HG03575 (cell line): ENCODE data around the gene PRODH.
"Not testable (repeated sequence)": the region's sequence is repeated elsewhere in the genome, so short reads cannot be mapped to it uniquely, and the experiment has no call there.

Source experiments
- ATAC-seq: cut with Tn5 transposase; IDR thresholded peaks from one replicate; pipeline ENCODE4 v1.9.1; 2021; ENCODE audit not compliant: unreplicated experiment, insufficient number of reproducible peaks, low FRiP score; ENCODE audit errors: extremely low read depth

Gene PRODH

DNA sequence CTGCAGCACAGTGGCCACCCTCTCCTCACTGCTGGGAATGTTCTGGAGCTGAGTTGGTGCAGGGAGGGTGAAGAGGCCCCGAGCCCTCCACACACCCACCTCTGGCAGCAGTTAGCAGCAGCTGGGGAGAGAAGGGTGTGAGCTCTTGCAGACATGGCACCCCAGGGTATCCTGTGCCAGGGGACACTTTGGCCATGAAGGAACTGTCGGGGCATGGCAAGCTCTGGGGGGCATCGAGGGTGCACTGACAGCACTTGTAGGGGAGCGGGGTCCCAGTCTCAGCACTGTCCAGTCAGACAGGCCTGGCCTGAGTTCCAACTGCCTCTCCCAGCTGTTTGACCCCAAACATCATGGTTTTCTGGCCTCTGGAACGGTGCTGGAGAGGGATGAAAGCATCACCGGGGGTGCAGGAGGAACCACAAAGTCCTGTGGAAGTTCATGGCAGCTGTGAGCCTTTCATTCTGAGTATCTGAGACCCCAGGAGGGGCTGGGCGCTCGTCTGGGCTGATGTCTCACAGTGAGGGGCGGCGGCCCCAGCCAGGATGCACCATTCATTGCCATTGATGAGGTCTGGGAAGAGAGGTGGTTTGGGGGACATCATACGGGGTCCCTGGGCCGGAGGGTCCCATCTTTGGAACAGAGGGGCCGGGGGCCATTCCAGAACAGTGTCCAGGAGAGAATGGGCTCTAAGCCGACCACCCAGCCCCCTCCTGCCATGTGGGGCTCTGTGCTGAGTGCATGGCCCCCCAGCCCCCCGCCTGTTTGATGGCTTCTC is 20.2 kb upstream of the PRODH start:
- not testable (repeated sequence) for ATAC-seq

GRCh38 chr22:18955696-18956095 is 19.6 kb upstream of the PRODH start:
- no peak for ATAC-seq

DNA sequence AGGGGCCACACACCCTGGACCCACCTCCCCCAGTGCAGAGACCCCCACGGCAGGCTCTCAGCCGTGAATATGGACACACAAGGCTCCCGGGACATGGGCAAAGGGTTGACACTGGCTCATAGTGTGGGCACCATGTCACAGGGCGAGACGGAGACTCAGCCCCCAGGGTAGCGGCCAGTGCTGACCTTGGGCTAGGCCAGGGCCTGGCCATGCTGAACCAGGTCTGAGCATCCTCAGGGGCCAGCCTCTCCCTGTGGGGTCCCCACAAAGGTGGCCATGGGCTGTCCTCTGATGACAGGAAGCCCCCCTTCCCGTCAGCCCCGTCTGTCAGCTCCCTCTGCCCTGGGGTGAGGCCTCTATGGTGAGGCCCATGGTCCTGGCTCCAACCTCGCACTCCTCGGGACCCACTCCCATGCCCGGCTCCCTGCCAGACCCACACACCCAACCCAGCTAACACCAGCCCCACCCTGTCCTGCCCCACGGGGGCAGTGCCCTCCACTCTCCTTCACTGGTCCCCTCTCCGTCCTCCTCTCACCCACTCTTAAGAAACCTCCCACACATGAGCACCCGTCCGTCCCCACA is 19.0 kb upstream of the PRODH start:
- ATAC-seq = no peak

GRCh38 chr22:18954303-18954989 is 18.4 kb upstream of the PRODH start:
- not testable (repeated sequence) for ATAC-seq

DNA sequence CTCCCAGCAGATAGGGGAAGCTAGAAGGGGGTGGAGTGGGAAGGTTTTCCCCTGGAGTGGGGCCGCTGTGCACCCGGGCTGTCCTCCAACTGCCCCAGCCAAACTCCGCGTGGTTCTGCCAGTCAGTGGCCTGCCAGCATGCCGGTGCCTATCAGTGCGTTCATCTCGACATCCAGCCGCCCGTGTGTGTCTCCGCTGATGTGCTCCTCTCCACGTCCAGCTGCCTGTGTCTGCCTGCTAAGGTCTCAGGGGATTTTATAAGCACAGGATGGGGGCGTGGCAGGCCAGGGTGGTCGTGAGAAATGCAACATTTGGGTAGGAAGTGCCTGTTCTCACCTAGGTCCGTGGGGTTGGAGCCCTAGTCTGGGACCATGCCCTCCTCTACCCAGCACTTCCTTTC is 17.0 kb upstream of the PRODH start:
- ATAC-seq = not testable (repeated sequence)

- ATAC-seq = no peak
Measured at GRCh38 chr22:18952022-18952421, 15.9 kb upstream of the PRODH start.

GRCh38 chr22:18950141-18950540 is 14.0 kb upstream of the PRODH start:
- ATAC-seq = no peak

DNA sequence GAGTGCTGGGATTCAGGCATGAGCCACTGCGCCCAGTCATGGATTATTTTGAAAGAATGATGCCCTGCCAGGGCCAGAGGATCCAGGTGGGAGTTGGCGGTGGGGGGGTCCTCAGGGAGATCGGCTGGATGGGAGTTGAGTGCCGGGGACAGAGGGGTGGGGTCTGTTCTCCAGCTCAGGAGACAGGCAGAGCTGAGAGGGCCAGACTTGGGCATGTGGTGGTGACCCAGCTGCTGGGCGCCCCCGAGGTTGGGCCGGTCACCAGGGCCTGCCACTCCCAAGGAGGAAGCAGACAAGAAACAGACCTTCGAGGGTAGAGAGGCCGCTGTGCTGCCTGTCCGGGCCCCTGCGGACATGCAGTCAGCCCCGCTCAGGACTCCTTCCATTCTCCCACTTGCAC is 11.8 kb upstream of the PRODH start:
- ATAC-seq = no peak

GRCh38 chr22:18947105-18947504 is 11.0 kb upstream of the PRODH start:
- not testable (repeated sequence) for ATAC-seq

DNA sequence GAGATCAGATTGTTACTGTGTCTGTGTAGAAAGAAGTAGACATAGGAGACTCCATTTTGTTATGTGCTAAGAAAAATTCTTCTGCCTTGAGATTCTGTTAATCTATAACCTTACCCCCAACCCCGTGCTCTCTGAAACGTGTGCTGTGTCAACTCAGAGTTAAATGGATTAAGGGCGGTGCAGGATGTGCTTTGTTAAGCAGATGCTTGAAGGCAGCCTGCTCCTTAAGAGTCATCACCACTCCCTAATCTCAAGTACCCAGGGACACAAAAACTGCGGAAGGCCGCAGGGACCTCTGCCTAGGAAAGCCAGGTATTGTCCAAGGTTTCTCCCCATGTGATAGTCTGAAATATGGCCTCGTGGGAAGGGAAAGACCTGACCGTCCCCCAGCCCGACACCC is 2.6 kb upstream of the PRODH start:
- ATAC-seq = not testable (repeated sequence)

DNA sequence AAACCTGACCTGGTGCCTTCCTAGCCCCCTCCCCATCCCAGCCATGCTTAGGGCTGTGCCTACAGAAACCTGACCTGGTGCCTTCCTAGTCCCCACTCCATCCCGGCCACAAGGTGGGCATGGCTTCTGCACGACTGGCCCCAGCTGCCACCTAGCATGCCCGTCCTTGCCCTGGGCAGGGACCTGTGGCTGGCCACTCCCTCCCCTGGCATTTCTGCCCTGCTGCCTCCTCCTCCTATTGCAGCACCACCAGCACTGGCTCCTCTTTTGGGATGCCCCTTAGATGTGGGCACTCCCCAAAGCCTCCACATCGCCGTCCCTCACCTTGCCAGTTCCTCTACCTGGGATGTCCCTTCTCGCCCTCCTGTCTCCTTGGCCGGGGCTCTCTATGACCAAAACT is 1.4 kb downstream of the PRODH start:
- ATAC-seq = not testable (repeated sequence)

GRCh38 chr22:18933914-18934313 is 2.2 kb downstream of the PRODH start:
- no peak for ATAC-seq

DNA sequence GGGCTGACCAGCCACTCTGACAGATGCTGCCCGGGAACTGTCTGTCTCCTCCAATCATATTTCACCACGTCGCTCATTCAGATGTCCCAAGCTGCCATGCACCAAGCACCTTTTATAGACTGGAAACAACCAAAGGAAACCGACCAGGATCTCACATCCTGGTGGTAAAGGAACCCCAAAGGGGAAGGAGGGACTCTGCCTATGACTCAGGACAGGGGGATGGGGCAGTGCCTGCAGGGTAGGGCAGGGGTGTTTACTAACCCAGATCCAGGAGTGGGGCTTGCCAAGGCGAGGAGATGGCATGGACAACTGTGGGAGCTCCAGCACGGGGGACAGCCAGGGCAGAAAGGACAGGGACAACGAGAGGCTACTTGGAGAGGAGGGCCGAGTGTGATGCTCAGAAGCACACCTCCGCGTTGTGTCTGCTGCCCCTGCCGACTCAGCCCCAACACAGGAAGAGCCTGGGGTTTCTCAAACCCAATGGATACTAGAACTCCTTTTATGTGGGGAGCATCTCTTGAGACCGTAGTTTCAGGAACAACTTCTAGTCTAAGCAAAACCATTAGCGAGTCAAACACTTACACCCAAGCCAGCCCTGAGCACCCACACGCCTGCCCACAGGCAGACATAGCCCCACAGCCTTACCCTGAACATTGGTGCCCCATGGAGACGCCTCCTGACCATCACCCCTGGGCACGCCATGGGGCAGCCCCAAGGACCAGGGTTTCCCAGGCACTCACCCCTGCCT is 4.0 kb downstream of the PRODH start:
- no peak for ATAC-seq

DNA sequence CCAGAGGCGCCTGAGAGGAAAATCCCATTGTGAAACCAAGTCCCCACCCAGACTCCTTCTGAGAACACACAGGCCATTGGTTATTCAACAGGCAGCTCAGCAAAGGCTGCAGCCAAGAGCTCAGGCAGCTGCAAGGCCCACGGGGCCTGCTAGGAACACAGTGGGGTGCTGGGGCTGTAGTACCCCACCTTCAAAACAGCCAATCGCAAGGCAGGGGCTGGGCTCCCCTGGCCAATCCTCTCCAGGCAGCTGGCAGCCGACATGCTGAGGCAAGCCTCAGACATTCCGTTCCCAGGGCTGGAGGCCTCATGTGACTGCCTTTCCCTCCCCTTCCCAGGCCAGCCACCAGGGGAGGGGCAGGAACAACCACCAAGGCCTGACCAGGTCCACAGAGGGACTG is 6.6 kb downstream of the PRODH start:
- no peak for ATAC-seq

- no peak for ATAC-seq
Measured at GRCh38 chr22:18927573-18927972, 8.5 kb downstream of the PRODH start.

DNA sequence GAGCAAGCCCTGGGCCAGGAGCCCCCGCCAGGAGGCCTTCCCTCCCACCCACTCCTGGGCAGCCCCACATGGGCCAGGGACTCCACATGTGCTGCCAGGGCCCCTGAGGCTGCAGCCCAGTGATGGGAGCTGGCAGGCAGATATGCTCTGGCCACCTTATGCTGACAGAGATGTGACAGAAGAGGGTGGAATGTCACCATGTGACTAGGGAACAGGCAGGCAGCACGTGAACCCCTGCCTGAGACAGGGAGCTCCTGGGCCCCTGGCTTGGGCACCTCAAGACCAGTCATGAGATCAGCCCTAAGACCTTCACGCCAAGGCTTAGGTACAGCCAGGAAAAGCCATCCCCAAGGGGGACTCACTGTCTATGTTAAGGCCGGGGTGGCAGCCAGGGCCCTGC is 9.1 kb downstream of the PRODH start:
- ATAC-seq = no peak

- ATAC-seq = no peak
Measured at GRCh38 chr22:18925368-18926064, 10.6 kb downstream of the PRODH start.

GRCh38 chr22:18920257-18920902 is 15.7 kb downstream of the PRODH start:
- ATAC-seq = not testable (repeated sequence)
